NOMO-1 treated with DMSO at 0.1 percent for 48 hours (cell line): ENCODE results near the gene TEN1.

Experiments used
- DNase-seq: peaks from one replicate; lab custom pipeline; 2025; ENCODE audit not compliant: unreplicated experiment; lab: John Stamatoyannopoulos, UW

TEN1 gene

GRCh38 chr17:76005263-76006149, 26.5 kb downstream of the TEN1 start:
- DNase-seq = peak; percentile 41

- no peak for DNase-seq
Observed at GRCh38 chr17:76007131-76007849, 28.2 kb downstream of the TEN1 start.

GRCh38 chr17:76007850-76008165, 28.8 kb downstream of the TEN1 start:
- DNase-seq = no peak

GRCh38 chr17:76008208-76008607, 29.2 kb downstream of the TEN1 start:
- no peak for DNase-seq

- DNase-seq = no peak
Observed at GRCh38 chr17:76008630-76009425, 29.8 kb downstream of the TEN1 start.

GRCh38 chr17:76009447-76009846, 30.4 kb downstream of the TEN1 start:
- DNase-seq = no peak

- DNase-seq = no peak
Observed at GRCh38 chr17:76009969-76010661, 31.1 kb downstream of the TEN1 start.

GRCh38 chr17:76011951-76012350, 32.9 kb downstream of the TEN1 start:
- no peak for DNase-seq

GRCh38 chr17:76013377-76013932, 34.4 kb downstream of the TEN1 start:
- no peak for DNase-seq

- DNase-seq = peak; percentile 49
Observed at GRCh38 chr17:76014100-76014924, 35.3 kb downstream of the TEN1 start.

- no peak for DNase-seq
Observed at GRCh38 chr17:76014925-76015261, 35.9 kb downstream of the TEN1 start.

- DNase-seq = no peak
Observed at GRCh38 chr17:76017481-76018339, 38.7 kb downstream of the TEN1 start.

GRCh38 chr17:76018340-76018680, 39.3 kb downstream of the TEN1 start:
- no peak for DNase-seq

GRCh38 chr17:76018801-76019200, 39.8 kb downstream of the TEN1 start:
- no peak for DNase-seq

- no peak for DNase-seq
Observed at GRCh38 chr17:76019833-76020467, 40.9 kb downstream of the TEN1 start.

GRCh38 chr17:76022285-76022684, 43.2 kb downstream of the TEN1 start:
- no peak for DNase-seq

GRCh38 chr17:76022973-76023899, 44.2 kb downstream of the TEN1 start:
- no peak for DNase-seq

GRCh38 chr17:76023900-76024237, 44.8 kb downstream of the TEN1 start:
- no peak for DNase-seq
